Limb (tissue), 2 donors: ENCODE data around the gene MAD2L1.

Source experiments
- DNase-seq, 2 donors: peaks; one replicate each; pipeline ENCODE4 v3.0.0-alpha.2; 2016; ENCODE audit errors: extremely low spot score in 2 of 2

MAD2L1 gene

GRCh38 chr4:120059036-120059435, 7.6 kb downstream of the MAD2L1 start:
- no peak for DNase-seq

- no peak for DNase-seq
Measured at GRCh38 chr4:120057416-120057815, 9.2 kb downstream of the MAD2L1 start.

- DNase-seq = peak in 1 of 2 donors; percentile 67
Measured at GRCh38 chr4:120056246-120056645, 10.4 kb downstream of the MAD2L1 start.

GRCh38 chr4:120055795-120056194, 10.9 kb downstream of the MAD2L1 start:
- no peak for DNase-seq

GRCh38 chr4:120055162-120055561, 11.5 kb downstream of the MAD2L1 start:
- no peak for DNase-seq

- DNase-seq = no peak
Measured at GRCh38 chr4:120053911-120054310, 12.7 kb downstream of the MAD2L1 start.

GRCh38 chr4:120052856-120053255, 13.8 kb downstream of the MAD2L1 start:
- peak in 1 of 2 donors; percentile 54 for DNase-seq

- no peak for DNase-seq
Measured at GRCh38 chr4:120051253-120051652, 15.4 kb downstream of the MAD2L1 start.

- peak; percentile 80 to 87 for DNase-seq
Measured at GRCh38 chr4:120049732-120050494, 16.7 kb downstream of the MAD2L1 start.

GRCh38 chr4:120043828-120044227, 22.8 kb downstream of the MAD2L1 start:
- no peak for DNase-seq

GRCh38 chr4:120037411-120037810, 29.2 kb downstream of the MAD2L1 start:
- DNase-seq = no peak

- DNase-seq = no peak
Measured at GRCh38 chr4:120034913-120035312, 31.7 kb downstream of the MAD2L1 start.

GRCh38 chr4:120026853-120027252, 39.8 kb downstream of the MAD2L1 start:
- no peak for DNase-seq

GRCh38 chr4:120025516-120025915, 41.1 kb downstream of the MAD2L1 start:
- no peak for DNase-seq

GRCh38 chr4:120018786-120019185, 47.9 kb downstream of the MAD2L1 start:
- no peak for DNase-seq

- no peak for DNase-seq
Measured at GRCh38 chr4:120017939-120018692, 48.5 kb downstream of the MAD2L1 start.

- no peak for DNase-seq
Measured at GRCh38 chr4:120011725-120012124, 54.9 kb downstream of the MAD2L1 start.

GRCh38 chr4:120010646-120011045, 56.0 kb downstream of the MAD2L1 start:
- DNase-seq = peak in 1 of 2 donors; percentile 50

GRCh38 chr4:120009731-120010130, 56.9 kb downstream of the MAD2L1 start:
- no peak for DNase-seq

GRCh38 chr4:120008957-120009356, 57.7 kb downstream of the MAD2L1 start:
- no peak for DNase-seq

GRCh38 chr4:120007896-120008436, 58.7 kb downstream of the MAD2L1 start:
- no peak for DNase-seq

GRCh38 chr4:120007191-120007871, 59.3 kb downstream of the MAD2L1 start:
- DNase-seq = peak in 1 of 2 donors; percentile 87
